GM19397 (cell line): ENCODE results near the gene RPL39L.
"Not testable (repeated sequence)": the region's sequence is repeated elsewhere in the genome, so short reads cannot be mapped to it uniquely, and the experiment has no call there.

ENCODE experiments used
- ATAC-seq: cut with Tn5 transposase; IDR thresholded peaks from one replicate; pipeline ENCODE4 v1.9.1; 2021; ENCODE audit warnings: mild to moderate bottlenecking, moderate library complexity; ENCODE audit not compliant: unreplicated experiment

Gene RPL39L

GRCh38 chr3:187139126-187139894, at the start of gene RPL39L:
Gene RPL39L, minus strand, starts transcription at chr3:187139496. Its CDS starts 18,196 bp downstream, at chr3:187121300.
- peak; percentile 98 for ATAC-seq

GRCh38 chr3:187188931-187189330, 49.6 kb upstream of the RPL39L start:
- ATAC-seq = no peak

GRCh38 chr3:187186801-187187421, 47.6 kb upstream of the RPL39L start:
- ATAC-seq = no peak

- no peak for ATAC-seq
Measured at GRCh38 chr3:187186375-187186774, 47.1 kb upstream of the RPL39L start.

GRCh38 chr3:187185759-187186158, 46.5 kb upstream of the RPL39L start:
- no peak for ATAC-seq

- no peak for ATAC-seq
Measured at GRCh38 chr3:187183903-187184302, 44.6 kb upstream of the RPL39L start.

GRCh38 chr3:187183210-187183862, 44.0 kb upstream of the RPL39L start:
- no peak for ATAC-seq

- ATAC-seq = no peak
Measured at GRCh38 chr3:187181454-187182170, 42.3 kb upstream of the RPL39L start.

- no peak for ATAC-seq
Measured at GRCh38 chr3:187172929-187173328, 33.6 kb upstream of the RPL39L start.

GRCh38 chr3:187170911-187171310, 31.6 kb upstream of the RPL39L start:
- not testable (repeated sequence) for ATAC-seq

GRCh38 chr3:187169231-187169960, 30.1 kb upstream of the RPL39L start:
- no peak for ATAC-seq

- ATAC-seq = no peak
Measured at GRCh38 chr3:187167777-187168176, 28.5 kb upstream of the RPL39L start.

GRCh38 chr3:187166750-187167149, 27.5 kb upstream of the RPL39L start:
- ATAC-seq = no peak

- no peak for ATAC-seq
Measured at GRCh38 chr3:187165144-187165543, 25.8 kb upstream of the RPL39L start.

- no peak for ATAC-seq
Measured at GRCh38 chr3:187162265-187162953, 23.1 kb upstream of the RPL39L start.

GRCh38 chr3:187161556-187161955, 22.3 kb upstream of the RPL39L start:
- ATAC-seq = no peak

- no peak for ATAC-seq
Measured at GRCh38 chr3:187150599-187150998, 11.3 kb upstream of the RPL39L start.

- no peak for ATAC-seq
Measured at GRCh38 chr3:187150186-187150585, 10.9 kb upstream of the RPL39L start.

- ATAC-seq = no peak
Measured at GRCh38 chr3:187146389-187146788, 7.1 kb upstream of the RPL39L start.
